Esophagus squamous epithelium (tissue), 4 donors: ENCODE data around the gene THNSL1.

Source experiments
- POLR2A ChIP-seq, 4 donors: fragments of 450-650 bp; IDR thresholded peaks; one replicate each; pipeline ENCODE4 v1.6.1; 2017; ENCODE audit warnings: antibody characterized with exemption in 4 of 4, mild to moderate bottlenecking in 4 of 4, moderate library complexity in 3 of 4
- TF ChIP-seq, protein P1 (sequence below), 6 experiments: fragments of 450-650 bp in 4 of 6; fragments of 200-600 bp in 2 of 6; sonication (generic) in 2 of 6; IDR thresholded peaks; one replicate each; pipeline ENCODE4 v1.5.1; 2016 to 2019; ENCODE audit warnings: antibody characterized with exemption in 6 of 6, mild to moderate bottlenecking in 4 of 6, moderate library complexity in 4 of 6

DNA sequence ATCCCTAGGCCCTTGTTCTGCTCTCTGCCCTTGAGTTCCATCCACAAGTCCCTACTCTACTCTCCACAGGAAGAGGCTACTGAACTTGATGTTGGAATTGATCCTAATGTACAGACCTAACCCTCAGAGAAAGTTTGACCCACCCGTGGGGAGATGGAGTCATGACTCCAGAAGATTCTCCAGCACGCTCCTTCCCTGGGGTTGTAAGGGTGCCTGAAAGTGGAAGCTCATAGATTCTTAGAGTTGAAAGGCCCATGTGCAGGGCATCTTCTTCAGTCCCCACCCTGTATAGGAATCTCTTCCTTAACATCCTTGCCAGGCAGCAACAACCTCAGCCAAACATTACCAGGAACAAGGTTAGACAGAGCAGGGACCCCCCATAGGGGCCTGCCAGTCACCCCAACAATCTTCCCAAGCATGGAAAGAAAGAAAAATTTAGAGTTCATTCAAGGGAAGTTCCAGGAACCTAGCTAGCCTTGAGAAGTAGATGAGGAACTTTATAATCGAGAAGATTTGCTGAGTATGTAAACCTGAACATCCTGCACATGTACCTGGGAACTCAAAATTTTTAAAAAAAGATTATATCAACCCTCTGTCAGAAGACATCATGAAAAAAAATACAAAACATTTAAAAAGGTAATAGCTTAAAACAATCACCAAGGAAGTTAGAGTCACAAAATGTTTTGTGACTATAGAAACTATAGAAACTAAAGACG lies 49.5 kb downstream of the THNSL1 start:
- TF ChIP-seq, protein P1, sequence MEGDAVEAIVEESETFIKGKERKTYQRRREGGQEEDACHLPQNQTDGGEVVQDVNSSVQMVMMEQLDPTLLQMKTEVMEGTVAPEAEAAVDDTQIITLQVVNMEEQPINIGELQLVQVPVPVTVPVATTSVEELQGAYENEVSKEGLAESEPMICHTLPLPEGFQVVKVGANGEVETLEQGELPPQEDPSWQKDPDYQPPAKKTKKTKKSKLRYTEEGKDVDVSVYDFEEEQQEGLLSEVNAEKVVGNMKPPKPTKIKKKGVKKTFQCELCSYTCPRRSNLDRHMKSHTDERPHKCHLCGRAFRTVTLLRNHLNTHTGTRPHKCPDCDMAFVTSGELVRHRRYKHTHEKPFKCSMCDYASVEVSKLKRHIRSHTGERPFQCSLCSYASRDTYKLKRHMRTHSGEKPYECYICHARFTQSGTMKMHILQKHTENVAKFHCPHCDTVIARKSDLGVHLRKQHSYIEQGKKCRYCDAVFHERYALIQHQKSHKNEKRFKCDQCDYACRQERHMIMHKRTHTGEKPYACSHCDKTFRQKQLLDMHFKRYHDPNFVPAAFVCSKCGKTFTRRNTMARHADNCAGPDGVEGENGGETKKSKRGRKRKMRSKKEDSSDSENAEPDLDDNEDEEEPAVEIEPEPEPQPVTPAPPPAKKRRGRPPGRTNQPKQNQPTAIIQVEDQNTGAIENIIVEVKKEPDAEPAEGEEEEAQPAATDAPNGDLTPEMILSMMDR (IDR thresholded peaks at IDR 0.05): no peak
- TF ChIP-seq POLR2A (IDR thresholded peaks at IDR 0.05): no peak
